SK-N-MC (cell line): ENCODE data around the gene TSPAN17.

Experiments used
- EZH2 ChIP-seq: fragments of 200-600 bp; sonication (generic); IDR thresholded peaks from one replicate; pipeline ENCODE4 v1.6.1; 2017; ENCODE audit warnings: antibody characterized with exemption
- FOXP2 ChIP-seq: optimal IDR thresholded peaks from 2 replicates; pipeline ENCODE3; 2011; ENCODE audit warnings: mild to moderate bottlenecking, moderate library complexity; ENCODE audit not compliant: insufficient read depth; ENCODE audit errors: extremely low read length, control extremely low read depth
- POLR2AphosphoS5 ChIP-seq: IDR thresholded peaks from 2 replicates; pipeline ENCODE4 v1.6.1; 2012; ENCODE audit warnings: mild to moderate bottlenecking, low read depth, low read length, borderline replicate concordance

DNA sequence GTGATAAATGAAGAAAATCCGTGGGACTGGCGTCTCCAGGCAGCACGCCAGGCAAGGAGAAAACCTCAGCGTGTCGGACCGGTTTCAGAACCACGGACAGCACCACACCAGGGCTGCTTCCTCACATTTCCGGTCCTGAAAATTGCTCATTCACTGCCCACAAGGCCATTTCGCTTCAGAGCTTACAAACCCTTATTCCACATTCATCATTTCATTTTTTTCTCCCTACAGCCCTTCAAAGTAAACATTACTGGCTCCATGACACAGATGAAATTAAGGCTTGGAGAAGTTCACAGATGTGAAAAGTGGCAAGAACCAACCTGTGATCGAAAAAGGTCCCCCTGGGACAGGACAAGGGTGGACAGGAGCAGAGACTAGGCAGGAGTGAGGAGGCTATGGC is 35.8 kb upstream of the TSPAN17 start:
- TF ChIP-seq POLR2AphosphoS5 = no peak
- no peak for TF ChIP-seq EZH2
- no peak for TF ChIP-seq FOXP2
